Middle frontal gyrus (tissue), 1 donor: ENCODE measurements around the gene CFHR2.
"Not testable (repeated sequence)": the region's sequence is repeated elsewhere in the genome, so short reads cannot be mapped to it uniquely, and the experiment has no call there.

Experiments used
- DNase-seq: peaks from one replicate; pipeline ENCODE4 v3.0.0-alpha.2; 2015; ENCODE audit warnings: low spot score; ENCODE audit errors: extremely low spot score

CFHR2 gene

GRCh38 chr1:196943568-196943967 is at the start of gene CFHR2:
CFHR2 (plus strand) TSS chr1:196943738; CDS start chr1:196943881, 143 bp downstream.
- not testable (repeated sequence) for DNase-seq

GRCh38 chr1:196896355-196896754 is 47.2 kb upstream of the CFHR2 start:
- no peak for DNase-seq

GRCh38 chr1:196897158-196897828 is 46.2 kb upstream of the CFHR2 start:
- no peak for DNase-seq

GRCh38 chr1:196902344-196902743 is 41.2 kb upstream of the CFHR2 start:
- DNase-seq = no peak

GRCh38 chr1:196910215-196910614 is 33.3 kb upstream of the CFHR2 start:
- DNase-seq = no peak

- DNase-seq = not testable (repeated sequence)
Observed at GRCh38 chr1:196912283-196912682, 31.3 kb upstream of the CFHR2 start.

- not testable (repeated sequence) for DNase-seq
Observed at GRCh38 chr1:196926839-196927238, 16.7 kb upstream of the CFHR2 start.

- not testable (repeated sequence) for DNase-seq
Observed at GRCh38 chr1:196932853-196933252, 10.7 kb upstream of the CFHR2 start.

- DNase-seq = no peak
Observed at GRCh38 chr1:196933531-196934189, 9.9 kb upstream of the CFHR2 start.

GRCh38 chr1:196941474-196941873 is 2.1 kb upstream of the CFHR2 start:
- DNase-seq = not testable (repeated sequence)

GRCh38 chr1:196951711-196952394 is 8.3 kb downstream of the CFHR2 start:
- DNase-seq = no peak

GRCh38 chr1:196954778-196955177 is 11.2 kb downstream of the CFHR2 start:
- no peak for DNase-seq

GRCh38 chr1:196955926-196956325 is 12.4 kb downstream of the CFHR2 start:
- DNase-seq = no peak

GRCh38 chr1:196960854-196961253 is 17.3 kb downstream of the CFHR2 start:
- no peak for DNase-seq

GRCh38 chr1:196970182-196970581 is 26.6 kb downstream of the CFHR2 start:
- DNase-seq = no peak

- no peak for DNase-seq
Observed at GRCh38 chr1:196976278-196976677, 32.7 kb downstream of the CFHR2 start.

- DNase-seq = no peak
Observed at GRCh38 chr1:196977278-196977677, 33.7 kb downstream of the CFHR2 start, which contains the start of gene CFHR5. CFHR5 (plus strand) TSS chr1:196977556; CDS start chr1:196977665, 109 bp downstream.

- DNase-seq = no peak
Observed at GRCh38 chr1:196980859-196981258, 37.3 kb downstream of the CFHR2 start.

- DNase-seq = not testable (repeated sequence)
Observed at GRCh38 chr1:196982247-196982646, 38.7 kb downstream of the CFHR2 start.

GRCh38 chr1:196991919-196992651 is 48.5 kb downstream of the CFHR2 start:
- DNase-seq = not testable (repeated sequence)

- no peak for DNase-seq
Observed at GRCh38 chr1:196993916-196994315, 50.4 kb downstream of the CFHR2 start.
